Stimulated activated naive CD4-positive, alpha-beta T cell treated with Interleukin-2 at 50 U/mL for 16 hours (primary cell): Measurements from ENCODE around the gene SLX1A.
"Not testable (repeated sequence)": the region's sequence is repeated elsewhere in the genome, so short reads cannot be mapped to it uniquely, and the experiment has no call there.

ENCODE experiments used
- DNase-seq: peaks from one replicate; lab custom pipeline; 2025; lab: John Stamatoyannopoulos, UW

SLX1A gene

GRCh38 chr16:30184096-30184890 lies 9.4 kb upstream of the SLX1A start:
- peak; percentile 66 for DNase-seq

- DNase-seq: peak; percentile 44
Observed at GRCh38 chr16:30184891-30185682, 8.6 kb upstream of the SLX1A start.

- DNase-seq: peak; percentile 72
Observed at GRCh38 chr16:30185683-30186421, 7.8 kb upstream of the SLX1A start.

- no peak for DNase-seq
Observed at GRCh38 chr16:30186444-30186781, 7.3 kb upstream of the SLX1A start.

GRCh38 chr16:30186782-30187555 lies 6.7 kb upstream of the SLX1A start:
- peak; percentile 87 for DNase-seq

- no peak for DNase-seq
Observed at GRCh38 chr16:30187556-30187865, 6.2 kb upstream of the SLX1A start.

- DNase-seq: no peak
Observed at GRCh38 chr16:30187971-30188561, 5.6 kb upstream of the SLX1A start.

GRCh38 chr16:30191158-30191557 lies 2.5 kb upstream of the SLX1A start:
- DNase-seq: not testable (repeated sequence)

GRCh38 chr16:30193098-30193497 lies 577 bp upstream of the SLX1A start:
- DNase-seq: not testable (repeated sequence)

- DNase-seq: not testable (repeated sequence)
Observed at GRCh38 chr16:30194172-30194925, 674 bp downstream of the SLX1A start.

- not testable (repeated sequence) for DNase-seq
Observed at GRCh38 chr16:30197001-30197400, 3.3 kb downstream of the SLX1A start.

- not testable (repeated sequence) for DNase-seq
Observed at GRCh38 chr16:30199049-30199448, 5.4 kb downstream of the SLX1A start, which contains the start of gene SULT1A3. TSS of gene SULT1A3 (plus strand) at chr16:30199255. CDS start at chr16:30200729, 1,474 bp downstream.

GRCh38 chr16:30199608-30200343 lies 6.1 kb downstream of the SLX1A start:
- DNase-seq: not testable (repeated sequence)

- not testable (repeated sequence) for DNase-seq
Observed at GRCh38 chr16:30205541-30206236, 12.0 kb downstream of the SLX1A start.

GRCh38 chr16:30206252-30206651 lies 12.6 kb downstream of the SLX1A start:
- not testable (repeated sequence) for DNase-seq

- not testable (repeated sequence) for DNase-seq
Observed at GRCh38 chr16:30207063-30207704, 13.5 kb downstream of the SLX1A start.

- DNase-seq: not testable (repeated sequence)
Observed at GRCh38 chr16:30209032-30209431, 15.4 kb downstream of the SLX1A start.

- not testable (repeated sequence) for DNase-seq
Observed at GRCh38 chr16:30211414-30211813, 17.7 kb downstream of the SLX1A start.

- DNase-seq: not testable (repeated sequence)
Observed at GRCh38 chr16:30217082-30217481, 23.4 kb downstream of the SLX1A start.
